Measurements from ENCODE around the gene MRPL1.

- TF ChIP-seq EZH2 (IDR thresholded peaks at IDR 0.05) (no peak), POLR2AphosphoS5 (IDR thresholded peaks at IDR 0.05; ENCODE audit: borderline replicate concordance, low read depth, low read length) (no peak)
Measured at GRCh38 chr4:77861495-77861894, 1.1 kb upstream of the MRPL1 start.

All from SK-N-MC (cell line).